Testis (tissue), 2 donors: Measurements from ENCODE around the gene PACSIN3.

Source experiments
- CTCF ChIP-seq, 3 experiments: fragments of 450-650 bp in 2 of 3; fragments of 200-600 bp in 1 of 3; sonication (generic) in 1 of 3; IDR thresholded peaks; one replicate each; pipeline ENCODE4 v1.5.1; 2016 to 2019; ENCODE audit warnings: antibody characterized with exemption in 3 of 3, mild to moderate bottlenecking in 2 of 3, moderate library complexity in 1 of 3
- POLR2A ChIP-seq: fragments of 450-650 bp; IDR thresholded peaks from one replicate; pipeline ENCODE4 v1.6.1; 2017; ENCODE audit warnings: antibody characterized with exemption, mild to moderate bottlenecking, moderate library complexity

- TF ChIP-seq POLR2A = no peak
- TF ChIP-seq CTCF (IDR thresholded peaks at IDR 0.05) = no peak
These were observed 5.0 kb downstream of the PACSIN3 start for GRCh38 chr11:47181271-47181670.
